ENCODE data around the gene NSF.

Gene NSF

DNA sequence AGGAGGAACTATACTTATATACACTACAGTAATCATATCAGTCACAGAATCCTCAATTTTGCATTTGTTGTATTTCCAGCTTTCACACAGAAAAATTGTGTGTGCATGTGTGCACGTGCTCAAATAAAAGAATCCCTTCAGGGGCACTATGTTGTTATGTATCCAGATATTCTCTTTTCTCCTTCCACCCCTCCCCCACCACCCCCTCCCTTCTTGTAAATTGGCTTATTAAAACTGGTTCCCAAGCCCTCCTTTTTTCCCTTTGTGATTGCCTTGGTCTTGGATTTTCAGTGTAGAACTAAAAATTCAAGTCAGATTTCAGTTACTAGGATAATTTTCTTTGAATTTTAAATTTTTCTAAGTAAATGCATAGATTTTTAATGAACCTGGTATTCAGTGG is 141.7 kb downstream of the NSF start:
- no CpG with 5 or more reads among the region's 1 CpG for WGBS (ENCODE audit: extremely low coverage, insufficient coverage, low lambda C conversion rate)
- Histone ChIP-seq H2BK15ac (replicated peaks; ENCODE audit: low read depth) (no peak overlapping the region), H3K27me3 (ENCODE audit: insufficient read depth, low read length, poor library complexity) (no peaks in the 10 kb centered on the region), H4K5ac (ENCODE audit: low read length) (no peak overlapping the region), H3K36me3 (ENCODE audit: control insufficient read depth, insufficient read depth, low read length) (no peaks in the 10 kb centered on the region), H3K4ac (ENCODE audit: low read depth, low read length) (no peak overlapping the region), H3K4me2 (ENCODE audit: low read length) (no peak overlapping the region), H4K8ac (ENCODE audit: low read depth, low read length) (no peak overlapping the region), H2AK5ac (ENCODE audit: low read length) (no peak overlapping the region), H2BK5ac (ENCODE audit: low read length) (no peak overlapping the region), H3K79me1 (ENCODE audit: low read length) (no peaks in the 10 kb centered on the region), H3K79me2 (ENCODE audit: control insufficient read depth, insufficient read depth, low read length) (no peaks in the 10 kb centered on the region), H3K9ac (ENCODE audit: low read length) (no peak overlapping the region), H3K4me3 (ENCODE audit: low read length) (no peak overlapping the region), H3K27ac (ENCODE audit: low read depth, low read length) (no peak overlapping the region), H3K23ac (ENCODE audit: low read length) (no peak overlapping the region), H3K56ac (ENCODE audit: low read length) (no peak overlapping the region), H3K4me1 (ENCODE audit: control insufficient read depth, low read depth, low read length) (peaks cover 5% of the 10 kb centered on the region), H3K18ac (ENCODE audit: low read length) (no peak overlapping the region), H2BK120ac (ENCODE audit: low read depth, low read length) (no peak overlapping the region)
- no peak for DNase-seq

DNA sequence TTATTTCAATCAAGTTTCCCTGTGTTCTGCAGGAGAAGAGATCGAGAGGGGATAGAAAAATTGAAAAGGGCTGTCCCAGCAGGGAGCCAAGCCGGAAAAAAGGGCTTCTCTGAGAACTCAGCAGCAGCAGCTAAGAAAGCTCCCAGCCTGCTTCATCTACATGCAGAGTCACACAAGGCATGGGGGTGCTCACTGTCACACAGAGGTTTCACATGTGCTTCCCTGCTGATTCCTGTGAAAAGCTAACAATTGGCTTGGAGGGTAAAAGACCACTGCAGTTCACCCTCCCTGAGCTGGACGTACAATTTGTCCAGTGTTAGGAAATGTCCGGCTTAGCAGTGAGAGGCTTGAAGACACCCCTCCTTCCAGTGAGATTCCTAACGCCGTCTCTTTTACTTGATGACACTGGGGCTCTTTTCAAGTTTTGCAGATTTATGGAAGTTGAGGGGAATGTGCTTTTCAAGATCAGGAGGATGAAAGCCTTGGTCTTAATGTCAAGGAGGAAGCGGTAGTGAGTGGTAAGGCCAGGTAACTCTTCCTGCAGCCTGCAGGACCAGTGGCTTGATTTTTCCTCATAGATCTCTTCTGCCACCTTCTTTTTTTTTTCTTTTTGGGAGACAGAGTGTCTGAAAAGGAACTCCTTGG is 142.4 kb downstream of the NSF start:
- Histone ChIP-seq H3K4me2 (ENCODE audit: low read length) (no peak overlapping the region), H3K27me3 (ENCODE audit: insufficient read depth, low read length, poor library complexity) (no peaks in the 10 kb centered on the region), H3K4me3 (ENCODE audit: low read length) (no peak overlapping the region), H3K36me3 (ENCODE audit: control insufficient read depth, insufficient read depth, low read length) (no peaks in the 10 kb centered on the region), H3K79me2 (ENCODE audit: control insufficient read depth, insufficient read depth, low read length) (no peaks in the 10 kb centered on the region), H3K9ac (ENCODE audit: low read length) (no peak overlapping the region), H3K4me1 (ENCODE audit: control insufficient read depth, low read depth, low read length) (peaks cover 4% of the 10 kb centered on the region), H4K5ac (ENCODE audit: low read length) (no peak overlapping the region), H2BK120ac (ENCODE audit: low read depth, low read length) (no peak overlapping the region), H2BK5ac (ENCODE audit: low read length) (no peak overlapping the region), H3K23ac (ENCODE audit: low read length) (no peak overlapping the region), H4K8ac (ENCODE audit: low read depth, low read length) (no peak overlapping the region), H2AK5ac (ENCODE audit: low read length) (no peak overlapping the region), H3K79me1 (ENCODE audit: low read length) (no peaks in the 10 kb centered on the region), H3K18ac (ENCODE audit: low read length) (peak overlapping the region; percentile 89), H2BK15ac (replicated peaks; ENCODE audit: low read depth) (no peak overlapping the region), H3K4ac (ENCODE audit: low read depth, low read length) (no peak overlapping the region), H3K56ac (ENCODE audit: low read length) (peak overlapping the region; percentile 6), H3K27ac (ENCODE audit: low read depth, low read length) (peak overlapping the region; percentile 36)
- peak; percentile 84 for DNase-seq
- no CpG with 5 or more reads among the region's 7 CpGs for WGBS (ENCODE audit: extremely low coverage, insufficient coverage, low lambda C conversion rate)

DNA sequence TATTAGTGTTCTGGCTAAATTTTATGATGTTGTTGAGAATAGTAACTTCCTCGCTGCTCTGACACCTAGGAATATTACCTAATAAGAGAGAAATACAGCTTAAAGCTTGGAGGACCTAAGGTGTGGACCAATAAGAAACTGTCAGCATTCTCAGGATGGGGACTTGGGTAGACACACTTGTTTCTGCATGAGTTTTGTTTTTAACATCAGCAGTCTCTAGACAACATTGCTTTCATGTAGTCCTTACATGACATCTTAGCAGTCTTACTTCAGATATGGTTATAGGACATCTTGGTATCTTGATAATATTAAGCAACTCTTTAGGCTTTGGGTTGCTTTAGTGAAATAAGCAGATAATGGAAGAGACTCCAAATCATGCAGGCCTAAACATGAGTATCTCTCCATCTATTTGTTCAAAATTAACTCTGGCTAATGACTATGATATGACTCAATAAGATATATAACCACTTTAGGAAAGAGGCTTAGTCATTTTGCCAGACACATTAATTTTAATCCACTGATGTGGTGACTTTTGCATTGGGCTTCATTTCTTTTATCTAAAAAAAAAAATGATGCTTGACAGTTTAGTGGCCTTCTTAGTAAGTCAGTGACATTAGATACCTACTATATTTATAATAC is 143.5 kb downstream of the NSF start:
- H3K79me1 ChIP-seq (ENCODE audit: low read length) = no peaks in the 10 kb centered on the region
- H3K23ac ChIP-seq (ENCODE audit: low read length) = no peak overlapping the region
- no peak overlapping the region for H3K27ac ChIP-seq (ENCODE audit: low read depth, low read length)
- H3K27me3 ChIP-seq (ENCODE audit: insufficient read depth, low read length, poor library complexity) = no peaks in the 10 kb centered on the region
- no peak for DNase-seq
- no peak overlapping the region for H2BK5ac ChIP-seq (ENCODE audit: low read length)
- H3K18ac ChIP-seq (ENCODE audit: low read length) = no peak overlapping the region
- no peak overlapping the region for H3K56ac ChIP-seq (ENCODE audit: low read length)
- no CpG with 5 or more reads among the region's 1 CpG for WGBS (ENCODE audit: extremely low coverage, insufficient coverage, low lambda C conversion rate)
- no peak overlapping the region for H3K4me2 ChIP-seq (ENCODE audit: low read length)
- H3K79me2 ChIP-seq (ENCODE audit: control insufficient read depth, insufficient read depth, low read length) = no peaks in the 10 kb centered on the region
- H3K4ac ChIP-seq (ENCODE audit: low read depth, low read length) = no peak overlapping the region
- H4K5ac ChIP-seq (ENCODE audit: low read length) = no peak overlapping the region
- no peak overlapping the region for H4K8ac ChIP-seq (ENCODE audit: low read depth, low read length)
- H2BK120ac ChIP-seq (ENCODE audit: low read depth, low read length) = no peak overlapping the region
- H2BK15ac ChIP-seq (replicated peaks; ENCODE audit: low read depth) = no peak overlapping the region
- no peaks in the 10 kb centered on the region for H3K36me3 ChIP-seq (ENCODE audit: control insufficient read depth, insufficient read depth, low read length)
- no peak overlapping the region for H3K4me3 ChIP-seq (ENCODE audit: low read length)
- peaks cover 4% of the 10 kb centered on the region for H3K4me1 ChIP-seq (ENCODE audit: control insufficient read depth, low read depth, low read length)
- H2AK5ac ChIP-seq (ENCODE audit: low read length) = no peak overlapping the region
- H3K9ac ChIP-seq (ENCODE audit: low read length) = no peak overlapping the region

DNA sequence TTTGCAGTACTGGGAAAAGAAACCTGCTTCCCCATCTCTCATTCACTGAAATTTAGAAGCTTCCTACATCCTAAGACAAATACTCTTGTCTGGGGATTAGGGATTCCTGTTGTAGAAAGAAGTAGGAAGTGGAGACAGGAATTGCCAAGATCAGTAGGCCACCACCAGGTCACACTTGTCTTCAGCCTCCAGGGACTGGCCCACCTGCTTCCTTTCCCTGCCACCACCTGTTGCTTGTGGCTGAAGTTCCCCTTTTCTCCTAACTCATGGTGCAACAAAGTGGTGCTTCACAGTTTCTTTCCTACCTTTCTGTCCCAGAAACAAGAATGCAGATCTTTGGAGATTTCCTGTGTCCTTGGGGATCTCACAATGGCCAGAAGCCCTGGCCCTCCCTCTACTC is 145.6 kb downstream of the NSF start:
- Histone ChIP-seq H3K79me1 (ENCODE audit: low read length) (no peaks in the 10 kb centered on the region), H2BK120ac (ENCODE audit: low read depth, low read length) (no peak overlapping the region), H2BK5ac (ENCODE audit: low read length) (no peak overlapping the region), H3K4me3 (ENCODE audit: low read length) (no peak overlapping the region), H3K4ac (ENCODE audit: low read depth, low read length) (no peak overlapping the region), H3K36me3 (ENCODE audit: control insufficient read depth, insufficient read depth, low read length) (no peaks in the 10 kb centered on the region), H3K27ac (ENCODE audit: low read depth, low read length) (no peak overlapping the region), H4K5ac (ENCODE audit: low read length) (no peak overlapping the region), H2AK5ac (ENCODE audit: low read length) (no peak overlapping the region), H3K4me2 (ENCODE audit: low read length) (no peak overlapping the region), H3K79me2 (ENCODE audit: control insufficient read depth, insufficient read depth, low read length) (no peaks in the 10 kb centered on the region), H4K8ac (ENCODE audit: low read depth, low read length) (no peak overlapping the region), H3K9ac (ENCODE audit: low read length) (no peak overlapping the region), H2BK15ac (replicated peaks; ENCODE audit: low read depth) (no peak overlapping the region), H3K18ac (ENCODE audit: low read length) (no peak overlapping the region), H3K56ac (ENCODE audit: low read length) (no peak overlapping the region), H3K27me3 (ENCODE audit: insufficient read depth, low read length, poor library complexity) (no peaks in the 10 kb centered on the region), H3K23ac (ENCODE audit: low read length) (no peak overlapping the region), H3K4me1 (ENCODE audit: control insufficient read depth, low read depth, low read length) (peaks cover 4% of the 10 kb centered on the region)
- no peak for DNase-seq

DNA sequence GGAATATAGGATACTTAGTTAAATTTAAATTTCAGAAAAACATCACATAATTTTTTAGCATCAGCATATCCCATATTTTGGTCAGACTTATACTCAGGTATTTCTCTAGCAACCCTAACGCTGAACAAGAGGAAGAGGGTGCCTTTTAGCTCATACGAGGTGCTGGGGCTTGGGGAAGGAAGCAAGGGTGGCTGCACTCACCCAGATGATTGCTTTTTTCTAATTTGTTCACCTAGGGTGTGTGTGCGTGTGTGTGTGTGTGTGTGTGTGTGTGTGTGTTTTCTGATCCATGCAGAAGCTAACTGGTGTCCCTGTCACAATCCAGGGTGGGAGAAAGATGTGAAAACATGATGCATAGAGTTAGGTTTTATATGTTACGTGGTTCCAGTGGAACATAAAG is 146.9 kb downstream of the NSF start:
- Histone ChIP-seq H2AK5ac (ENCODE audit: low read length) (no peak overlapping the region), H2BK5ac (ENCODE audit: low read length) (no peak overlapping the region), H4K8ac (ENCODE audit: low read depth, low read length) (no peak overlapping the region), H3K4ac (ENCODE audit: low read depth, low read length) (no peak overlapping the region), H3K23ac (ENCODE audit: low read length) (no peak overlapping the region), H3K18ac (ENCODE audit: low read length) (no peak overlapping the region), H3K27me3 (ENCODE audit: insufficient read depth, low read length, poor library complexity) (no peaks in the 10 kb centered on the region), H3K4me2 (ENCODE audit: low read length) (no peak overlapping the region), H4K5ac (ENCODE audit: low read length) (no peak overlapping the region), H2BK15ac (replicated peaks; ENCODE audit: low read depth) (no peak overlapping the region), H3K9ac (ENCODE audit: low read length) (no peak overlapping the region), H3K79me2 (ENCODE audit: control insufficient read depth, insufficient read depth, low read length) (no peaks in the 10 kb centered on the region), H2BK120ac (ENCODE audit: low read depth, low read length) (no peak overlapping the region), H3K79me1 (ENCODE audit: low read length) (no peaks in the 10 kb centered on the region), H3K27ac (ENCODE audit: low read depth, low read length) (no peak overlapping the region), H3K4me1 (ENCODE audit: control insufficient read depth, low read depth, low read length) (peaks cover 7% of the 10 kb centered on the region), H3K56ac (ENCODE audit: low read length) (no peak overlapping the region), H3K36me3 (ENCODE audit: control insufficient read depth, insufficient read depth, low read length) (no peaks in the 10 kb centered on the region), H3K4me3 (ENCODE audit: low read length) (no peak overlapping the region)
- no CpG with 5 or more reads among the region's 4 CpGs for WGBS (ENCODE audit: extremely low coverage, insufficient coverage, low lambda C conversion rate)
- no peak for DNase-seq

DNA sequence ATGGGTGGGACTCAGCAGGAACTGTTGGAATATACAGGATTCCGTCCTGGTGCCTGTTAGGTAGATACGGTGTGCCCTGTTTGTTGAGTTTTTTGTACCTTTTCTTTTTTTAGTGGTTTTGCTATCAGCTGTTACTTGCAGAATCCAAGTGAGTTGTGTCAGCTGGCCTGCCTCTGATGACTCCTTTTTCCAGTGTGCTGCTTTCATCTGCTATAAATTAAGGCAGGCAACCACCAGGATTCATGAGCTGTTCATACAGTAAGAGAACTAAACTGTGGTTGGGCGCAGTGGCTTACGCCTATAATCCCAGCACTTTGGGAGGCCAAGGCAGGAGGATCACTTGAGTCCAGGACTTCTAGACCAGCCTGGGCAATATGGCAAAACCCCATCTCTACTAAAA is 148.1 kb downstream of the NSF start:
- Histone ChIP-seq H2BK5ac (ENCODE audit: low read length) (no peak overlapping the region), H3K9ac (ENCODE audit: low read length) (no peak overlapping the region), H3K36me3 (ENCODE audit: control insufficient read depth, insufficient read depth, low read length) (no peaks in the 10 kb centered on the region), H3K4ac (ENCODE audit: low read depth, low read length) (no peak overlapping the region), H3K4me3 (ENCODE audit: low read length) (no peak overlapping the region), H3K18ac (ENCODE audit: low read length) (no peak overlapping the region), H3K79me2 (ENCODE audit: control insufficient read depth, insufficient read depth, low read length) (no peaks in the 10 kb centered on the region), H2BK15ac (replicated peaks; ENCODE audit: low read depth) (no peak overlapping the region), H3K4me2 (ENCODE audit: low read length) (no peak overlapping the region), H3K27ac (ENCODE audit: low read depth, low read length) (no peak overlapping the region), H4K5ac (ENCODE audit: low read length) (no peak overlapping the region), H2BK120ac (ENCODE audit: low read depth, low read length) (no peak overlapping the region), H3K4me1 (ENCODE audit: control insufficient read depth, low read depth, low read length) (peaks cover 6% of the 10 kb centered on the region), H3K27me3 (ENCODE audit: insufficient read depth, low read length, poor library complexity) (no peaks in the 10 kb centered on the region), H3K23ac (ENCODE audit: low read length) (no peak overlapping the region), H3K79me1 (ENCODE audit: low read length) (no peaks in the 10 kb centered on the region), H4K8ac (ENCODE audit: low read depth, low read length) (no peak overlapping the region), H2AK5ac (ENCODE audit: low read length) (no peak overlapping the region), H3K56ac (ENCODE audit: low read length) (no peak overlapping the region)
- no CpG with 5 or more reads among the region's 4 CpGs for WGBS (ENCODE audit: extremely low coverage, insufficient coverage, low lambda C conversion rate)
- DNase-seq = no peak
